Measurements from ENCODE around the gene SHISA2.

Gene SHISA2

DNA sequence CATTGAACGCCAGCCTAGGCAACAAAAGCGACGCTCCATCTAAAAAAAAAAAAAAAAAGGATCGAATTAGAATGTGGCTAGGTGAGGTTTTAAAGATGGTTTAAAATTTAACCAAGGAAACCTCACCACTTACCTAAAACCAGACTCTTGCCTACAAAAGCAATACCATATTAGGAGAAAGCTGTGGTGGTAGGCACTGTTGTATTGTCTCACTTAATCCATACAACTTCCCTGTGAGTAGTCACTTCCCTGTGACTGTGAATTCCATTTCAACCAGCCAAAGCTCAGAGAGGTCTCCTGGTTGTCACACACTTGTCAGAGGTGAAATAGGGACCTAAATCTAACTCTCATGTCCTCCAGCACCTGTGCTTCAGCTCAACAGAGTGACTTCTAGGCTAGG, 15.4 kb downstream of the SHISA2 start:
- ATAC-seq (no peak), DNase-seq (no peak)
- H3K27ac Mint-ChIP-seq = no peak overlapping the region
- peaks cover 3% of the 10 kb centered on the region for H3K27me3 Mint-ChIP-seq
- H3K36me3 Mint-ChIP-seq (ENCODE audit: low read depth) = no peaks in the 10 kb centered on the region
- H3K9me3 Mint-ChIP-seq = peaks cover 4% of the 10 kb centered on the region
- no peak overlapping the region for H3K4me3 Mint-ChIP-seq
- no peaks in the 10 kb centered on the region for H3K4me1 Mint-ChIP-seq

DNA sequence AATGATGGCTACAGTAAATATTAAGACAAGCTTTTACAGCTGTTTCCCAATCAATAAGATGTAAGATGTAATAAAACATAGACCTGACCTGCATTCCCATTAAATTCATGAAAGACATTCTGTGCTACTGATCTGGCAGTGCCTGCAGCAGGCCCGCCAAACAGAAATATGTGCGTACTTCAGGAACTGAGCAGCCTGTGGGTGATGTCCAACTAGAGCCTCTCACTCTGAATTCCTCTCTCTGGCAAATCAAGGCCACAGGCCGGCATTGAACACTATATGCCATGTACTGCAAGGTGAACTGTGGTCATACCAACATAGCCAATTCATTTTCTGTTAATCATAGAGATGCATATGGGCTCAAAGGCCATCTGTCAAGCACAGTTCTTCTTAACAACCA, 17.8 kb downstream of the SHISA2 start:
- DNase-seq (no peak), ATAC-seq (no peak)
- Mint-ChIP-seq H3K4me3 (no peak overlapping the region), H3K27me3 (peaks cover 6% of the 10 kb centered on the region), H3K27ac (no peak overlapping the region), H3K4me1 (no peaks in the 10 kb centered on the region), H3K36me3 (ENCODE audit: low read depth) (no peaks in the 10 kb centered on the region), H3K9me3 (peaks cover 4% of the 10 kb centered on the region)

DNA sequence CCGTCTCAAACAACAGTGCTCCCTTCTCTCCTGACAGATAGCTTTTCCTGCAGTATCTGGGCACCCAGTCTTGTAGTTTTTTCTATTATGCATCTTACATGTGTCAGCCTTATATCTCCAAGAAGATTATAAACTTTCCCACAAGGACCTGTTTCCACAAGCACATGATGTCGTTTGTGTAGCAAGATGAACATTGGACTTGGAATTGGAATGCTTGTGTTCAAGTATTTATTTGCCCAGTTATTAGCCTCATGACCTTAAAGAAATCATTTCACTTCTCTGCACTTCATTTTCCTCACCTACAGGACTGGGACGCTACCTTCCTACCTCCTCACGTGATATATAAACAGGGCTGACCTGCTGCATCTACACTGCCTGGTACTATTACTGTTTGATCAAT, 21.5 kb downstream of the SHISA2 start:
- Mint-ChIP-seq H3K36me3 (ENCODE audit: low read depth) (no peaks in the 10 kb centered on the region), H3K4me3 (no peak overlapping the region), H3K27me3 (peaks cover 5% of the 10 kb centered on the region), H3K27ac (no peak overlapping the region), H3K9me3 (no peaks in the 10 kb centered on the region), H3K4me1 (no peaks in the 10 kb centered on the region)
- ATAC-seq = no peak
- no peak for DNase-seq

DNA sequence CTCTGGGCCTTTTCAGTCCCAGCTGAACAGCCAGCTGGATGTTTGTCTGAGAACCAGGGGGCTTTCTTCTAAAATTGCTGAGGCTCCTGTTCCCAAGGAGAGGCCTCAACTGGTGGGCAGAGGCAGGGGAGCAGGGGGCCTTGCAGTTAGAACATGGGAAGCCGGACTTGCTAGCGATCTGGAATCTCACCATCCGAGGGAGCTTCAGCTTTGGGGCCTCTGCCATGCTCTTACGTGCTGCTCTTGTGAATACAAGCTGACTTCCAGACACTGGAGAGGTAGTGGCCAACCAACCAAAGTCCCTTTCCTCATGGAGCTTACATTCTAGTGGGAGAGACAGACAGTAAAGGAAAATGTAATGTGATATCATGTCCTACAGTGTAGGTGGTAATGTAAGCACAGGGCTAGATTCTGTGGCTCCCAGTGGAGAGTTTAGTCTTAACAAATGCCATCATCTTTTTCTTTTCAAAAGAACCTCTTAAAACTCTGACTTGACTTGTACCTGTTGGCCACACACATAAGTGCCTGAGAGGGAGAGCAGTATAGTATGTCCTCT, 22.2 kb downstream of the SHISA2 start:
- Mint-ChIP-seq H3K27ac (no peak overlapping the region), H3K4me3 (no peak overlapping the region), H3K27me3 (peaks cover 7% of the 10 kb centered on the region), H3K4me1 (no peaks in the 10 kb centered on the region), H3K9me3 (no peaks in the 10 kb centered on the region), H3K36me3 (ENCODE audit: low read depth) (no peaks in the 10 kb centered on the region)
- no peak for DNase-seq
- ATAC-seq = no peak

DNA sequence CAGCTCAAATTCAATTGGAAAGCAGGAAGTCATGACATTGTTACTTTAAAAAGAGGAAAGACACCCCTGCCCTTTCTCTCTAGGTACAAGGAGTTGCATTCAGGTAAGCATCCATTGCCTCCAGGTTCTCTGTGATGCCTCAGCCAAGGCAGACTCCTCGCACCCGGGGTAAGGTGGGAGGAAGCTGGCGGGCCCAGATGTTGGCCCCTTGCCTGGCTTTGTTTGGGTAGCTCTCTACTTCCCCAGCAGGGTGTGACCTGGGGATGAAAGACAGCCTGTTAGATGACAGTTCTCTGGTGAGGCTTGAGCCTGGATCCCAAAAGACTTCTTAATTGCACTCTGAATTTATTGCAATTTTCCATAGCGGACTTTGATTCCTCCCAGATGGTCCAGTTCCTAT, 25.6 kb downstream of the SHISA2 start:
- Mint-ChIP-seq H3K27ac (no peak overlapping the region), H3K36me3 (ENCODE audit: low read depth) (peaks cover under 1% of the 10 kb centered on the region), H3K27me3 (peaks cover 7% of the 10 kb centered on the region), H3K9me3 (no peaks in the 10 kb centered on the region), H3K4me3 (no peak overlapping the region), H3K4me1 (no peaks in the 10 kb centered on the region)
- DNase-seq (no peak), ATAC-seq (no peak)

DNA sequence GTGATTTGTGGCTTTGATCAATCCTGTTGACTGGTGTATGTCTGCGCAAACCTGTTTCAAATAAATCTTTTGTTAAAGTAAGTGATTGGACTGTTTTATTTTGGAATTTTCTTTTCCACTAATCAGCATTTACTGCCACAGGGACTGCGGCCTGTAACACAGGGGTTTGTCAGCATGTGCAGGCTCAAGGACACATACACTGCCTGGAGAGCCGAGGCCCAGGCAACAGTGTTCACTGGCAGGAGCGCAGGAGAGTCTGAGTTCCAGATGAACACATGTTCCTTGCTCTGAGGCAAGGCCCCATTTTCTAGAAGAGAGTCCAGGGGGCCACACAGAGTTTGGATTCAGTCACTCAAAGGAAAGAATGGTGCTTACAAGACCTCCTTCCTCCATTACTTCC, 26.0 kb downstream of the SHISA2 start:
- H3K36me3 Mint-ChIP-seq (ENCODE audit: low read depth) = peaks cover 3% of the 10 kb centered on the region
- no peak for DNase-seq
- no peaks in the 10 kb centered on the region for H3K4me1 Mint-ChIP-seq
- no peaks in the 10 kb centered on the region for H3K9me3 Mint-ChIP-seq
- no peak overlapping the region for H3K4me3 Mint-ChIP-seq
- ATAC-seq = no peak
- H3K27me3 Mint-ChIP-seq = peaks cover 5% of the 10 kb centered on the region
- H3K27ac Mint-ChIP-seq = no peak overlapping the region

DNA sequence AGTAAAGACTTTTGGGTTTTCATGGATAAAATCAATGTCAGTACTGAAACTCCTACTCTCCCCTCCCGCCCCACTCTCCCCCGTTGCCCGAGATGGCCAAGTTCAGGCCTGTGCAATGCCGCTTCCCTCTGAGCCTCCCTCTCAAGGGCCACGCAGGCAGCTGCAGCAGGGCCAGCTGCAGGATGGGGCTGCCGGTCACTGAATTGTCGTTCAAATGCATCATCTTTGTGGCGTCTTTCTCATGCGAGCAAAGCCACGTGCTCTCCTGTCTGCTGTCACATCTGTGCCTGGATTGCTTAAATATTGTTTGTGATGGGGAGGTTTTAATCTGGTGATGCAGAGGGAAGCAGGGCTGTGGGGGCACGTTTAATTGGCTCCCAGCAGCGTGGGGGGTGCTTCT, 26.6 kb downstream of the SHISA2 start:
- H3K4me3 Mint-ChIP-seq = no peak overlapping the region
- ATAC-seq (no peak), DNase-seq (no peak)
- peaks cover 4% of the 10 kb centered on the region for H3K27me3 Mint-ChIP-seq
- H3K27ac Mint-ChIP-seq = no peak overlapping the region
- H3K9me3 Mint-ChIP-seq = no peaks in the 10 kb centered on the region
- H3K36me3 Mint-ChIP-seq (ENCODE audit: low read depth) = peaks cover 7% of the 10 kb centered on the region
- H3K4me1 Mint-ChIP-seq = no peaks in the 10 kb centered on the region

DNA sequence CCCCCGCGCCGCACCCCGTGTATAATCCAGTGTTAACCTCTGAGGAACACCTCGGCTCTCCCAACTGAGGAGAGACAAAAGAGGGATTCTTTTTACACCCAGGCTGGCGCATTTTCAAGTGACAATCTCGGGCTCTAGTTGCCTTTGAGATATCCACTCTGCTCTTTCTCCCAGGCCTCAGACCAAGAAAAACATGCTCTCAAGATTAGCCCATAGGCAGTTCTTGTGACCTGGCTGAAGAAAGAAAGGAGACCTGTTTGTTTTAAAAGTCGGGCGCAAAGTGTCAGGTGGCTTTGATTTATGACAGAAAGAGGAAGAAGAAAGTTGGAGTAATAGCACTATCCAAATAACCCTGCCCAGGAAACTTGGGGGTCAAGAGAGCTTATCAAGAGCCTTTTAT, 27.3 kb downstream of the SHISA2 start:
- no peak overlapping the region for H3K4me3 Mint-ChIP-seq
- DNase-seq (no peak), ATAC-seq (no peak)
- H3K4me1 Mint-ChIP-seq = no peaks in the 10 kb centered on the region
- H3K36me3 Mint-ChIP-seq (ENCODE audit: low read depth) = peaks cover 13% of the 10 kb centered on the region
- H3K27me3 Mint-ChIP-seq = peaks cover 4% of the 10 kb centered on the region
- no peaks in the 10 kb centered on the region for H3K9me3 Mint-ChIP-seq
- no peak overlapping the region for H3K27ac Mint-ChIP-seq

DNA sequence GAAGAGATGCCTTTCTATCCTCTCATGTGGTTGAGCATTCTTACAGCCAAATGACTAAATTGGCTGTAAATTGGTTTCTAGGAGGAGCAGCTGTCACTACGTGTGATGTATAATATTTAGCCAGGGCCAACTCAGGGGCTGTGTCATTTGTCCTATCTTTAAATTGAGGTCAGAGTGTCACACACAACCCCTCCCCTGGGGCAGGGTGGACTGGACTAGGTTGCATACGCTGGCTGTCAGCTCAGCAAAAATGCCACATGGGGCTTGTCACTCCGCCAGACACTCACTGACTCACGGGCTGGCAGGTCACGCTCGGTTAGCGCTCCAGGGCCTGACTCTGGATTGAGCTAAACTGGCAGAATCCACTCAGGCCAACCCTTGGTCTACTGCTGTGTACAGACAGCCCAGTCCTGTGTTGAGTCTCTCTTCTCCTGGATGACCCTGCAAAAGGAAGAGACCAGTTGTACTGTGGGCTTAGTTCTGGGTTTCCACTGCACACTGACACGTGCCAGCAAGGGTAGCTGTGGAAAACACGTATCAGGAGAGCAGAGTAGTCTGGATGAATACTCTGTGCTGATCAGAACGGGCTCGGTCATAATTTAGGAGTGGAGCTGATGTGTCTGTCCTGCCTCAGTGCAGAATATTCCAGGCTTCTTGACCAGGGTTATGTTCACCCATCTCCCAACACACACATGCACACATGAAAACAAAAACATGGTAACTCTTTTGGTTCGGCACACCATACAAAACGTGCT, 29.1 kb downstream of the SHISA2 start:
- peaks cover 13% of the 10 kb centered on the region for H3K36me3 Mint-ChIP-seq (ENCODE audit: low read depth)
- H3K9me3 Mint-ChIP-seq = no peaks in the 10 kb centered on the region
- ATAC-seq (no peak), DNase-seq (no peak)
- H3K4me3 Mint-ChIP-seq = no peak overlapping the region
- peaks cover 4% of the 10 kb centered on the region for H3K27me3 Mint-ChIP-seq
- H3K4me1 Mint-ChIP-seq = peaks cover 6% of the 10 kb centered on the region
- H3K27ac Mint-ChIP-seq = no peak overlapping the region

DNA sequence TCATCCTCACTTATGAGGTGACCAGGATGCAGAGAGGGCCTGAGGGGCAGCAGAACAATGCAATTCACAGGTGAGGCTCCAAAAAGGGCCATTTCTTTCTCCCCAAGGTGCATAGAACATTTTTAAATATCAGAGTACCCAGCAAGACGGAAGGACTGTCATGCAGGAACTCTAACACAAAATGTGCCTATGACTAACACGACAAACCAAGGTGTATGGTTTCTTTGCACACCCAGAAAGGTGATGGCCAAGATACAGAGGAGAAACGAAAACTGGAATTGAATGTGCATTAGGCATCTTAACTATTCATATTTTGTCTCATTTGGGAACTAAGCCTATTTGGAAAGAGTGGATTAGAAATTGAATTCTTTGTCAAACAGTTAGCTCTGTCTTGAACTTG, 29.9 kb downstream of the SHISA2 start:
- Mint-ChIP-seq H3K27me3 (peaks cover 4% of the 10 kb centered on the region), H3K36me3 (ENCODE audit: low read depth) (peaks cover 13% of the 10 kb centered on the region), H3K4me1 (peaks cover 12% of the 10 kb centered on the region), H3K27ac (no peak overlapping the region), H3K4me3 (no peak overlapping the region), H3K9me3 (no peaks in the 10 kb centered on the region)
- no peak for ATAC-seq
- DNase-seq = no peak

DNA sequence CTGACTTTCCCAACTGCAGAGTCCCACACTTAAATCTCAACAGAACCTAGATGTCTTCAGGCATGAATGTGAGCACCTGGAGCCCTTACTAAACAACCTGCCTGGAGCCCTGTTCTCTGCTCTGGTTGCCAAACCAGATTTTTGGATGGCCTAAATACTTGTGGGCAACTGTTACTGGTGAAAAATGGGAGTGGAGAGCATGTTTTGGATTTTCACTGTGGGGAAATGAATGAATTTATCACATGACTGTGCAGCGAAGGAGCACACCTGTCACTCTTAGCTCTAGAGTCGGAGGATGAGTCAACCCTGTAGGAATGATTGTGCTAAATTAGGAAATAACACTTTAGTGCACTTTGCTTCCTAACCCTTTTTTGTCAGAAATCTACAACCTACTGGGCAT, 30.3 kb downstream of the SHISA2 start:
- no peak overlapping the region for H3K27ac Mint-ChIP-seq
- peaks cover 4% of the 10 kb centered on the region for H3K27me3 Mint-ChIP-seq
- no peak for DNase-seq
- H3K9me3 Mint-ChIP-seq = no peaks in the 10 kb centered on the region
- no peak for ATAC-seq
- H3K4me3 Mint-ChIP-seq = no peak overlapping the region
- peaks cover 13% of the 10 kb centered on the region for H3K36me3 Mint-ChIP-seq (ENCODE audit: low read depth)
- H3K4me1 Mint-ChIP-seq = peaks cover 12% of the 10 kb centered on the region

DNA sequence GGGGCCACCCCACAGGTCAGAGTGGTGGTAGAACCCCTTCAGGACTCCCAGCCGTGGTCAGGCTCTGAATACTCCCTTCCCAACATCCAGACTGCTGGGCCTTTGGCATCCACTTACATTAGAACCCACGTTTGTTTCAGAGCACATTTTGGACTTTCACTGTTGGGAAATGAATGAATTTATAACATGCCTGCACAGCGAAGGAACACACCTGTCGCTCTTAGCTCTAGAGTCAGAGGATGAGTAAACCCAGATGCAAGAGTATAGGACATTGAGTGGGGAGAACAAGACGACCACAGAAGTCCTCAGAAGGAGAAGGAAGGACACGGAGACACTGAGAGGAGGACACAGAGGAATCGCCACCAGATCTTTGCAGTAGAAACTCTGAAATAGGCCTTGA, 30.9 kb downstream of the SHISA2 start:
- no peak overlapping the region for H3K4me3 Mint-ChIP-seq
- H3K27me3 Mint-ChIP-seq = peaks cover 4% of the 10 kb centered on the region
- H3K27ac Mint-ChIP-seq = no peak overlapping the region
- peaks cover 13% of the 10 kb centered on the region for H3K36me3 Mint-ChIP-seq (ENCODE audit: low read depth)
- no peaks in the 10 kb centered on the region for H3K9me3 Mint-ChIP-seq
- H3K4me1 Mint-ChIP-seq = peaks cover 12% of the 10 kb centered on the region
- DNase-seq = no peak
- no peak for ATAC-seq

DNA sequence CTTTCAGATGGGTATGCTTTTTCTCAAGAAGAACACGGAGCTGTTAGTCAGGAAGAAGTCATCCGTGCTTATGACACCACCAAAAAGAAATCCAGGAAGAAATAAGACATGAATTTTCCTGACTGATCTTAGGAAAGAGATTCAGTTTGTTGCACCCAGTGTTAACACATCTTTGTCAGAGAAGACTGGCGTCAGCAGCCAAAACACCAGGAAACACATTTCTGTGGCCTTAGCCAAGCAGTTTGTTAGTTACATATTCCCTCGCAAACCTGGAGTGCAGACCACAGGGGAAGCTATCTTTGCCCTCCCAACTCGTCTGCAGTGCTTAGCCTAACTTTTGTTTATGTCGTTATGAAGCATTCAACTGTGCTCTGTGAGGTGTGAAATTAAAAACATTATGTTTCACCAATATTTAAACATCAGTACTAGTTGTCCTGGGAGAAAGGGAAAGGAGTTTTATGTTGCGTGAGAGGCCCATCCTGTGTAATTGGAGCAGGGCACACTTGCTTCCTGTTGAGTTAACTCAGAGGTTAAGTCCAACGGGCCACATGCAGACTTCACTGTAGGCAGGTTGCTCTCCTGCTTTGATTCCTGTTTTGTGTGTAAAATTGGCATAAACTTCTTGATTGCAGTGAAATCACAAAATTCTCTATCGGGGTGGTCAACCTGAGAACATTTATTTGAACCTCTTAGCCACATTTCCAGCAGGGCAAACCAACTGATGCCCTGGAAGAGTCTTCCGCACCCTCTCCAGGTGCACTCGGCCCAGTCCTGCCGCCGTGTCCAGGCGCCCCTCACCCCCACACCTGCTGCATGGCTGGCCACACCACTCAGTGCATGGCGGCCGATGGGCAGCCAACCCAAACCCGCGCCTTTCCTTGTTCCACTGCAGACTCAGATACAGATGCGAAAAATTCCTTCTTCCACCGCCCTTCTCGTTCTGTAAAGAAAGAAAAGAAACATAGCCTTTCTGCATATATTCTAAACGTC, 31.6 kb downstream of the SHISA2 start:
- Mint-ChIP-seq H3K36me3 (ENCODE audit: low read depth) (peaks cover 13% of the 10 kb centered on the region), H3K4me3 (no peak overlapping the region), H3K27me3 (peaks cover under 1% of the 10 kb centered on the region), H3K27ac (no peak overlapping the region), H3K9me3 (no peaks in the 10 kb centered on the region), H3K4me1 (peaks cover 12% of the 10 kb centered on the region)
- DNase-seq (no peak), ATAC-seq (no peak)

DNA sequence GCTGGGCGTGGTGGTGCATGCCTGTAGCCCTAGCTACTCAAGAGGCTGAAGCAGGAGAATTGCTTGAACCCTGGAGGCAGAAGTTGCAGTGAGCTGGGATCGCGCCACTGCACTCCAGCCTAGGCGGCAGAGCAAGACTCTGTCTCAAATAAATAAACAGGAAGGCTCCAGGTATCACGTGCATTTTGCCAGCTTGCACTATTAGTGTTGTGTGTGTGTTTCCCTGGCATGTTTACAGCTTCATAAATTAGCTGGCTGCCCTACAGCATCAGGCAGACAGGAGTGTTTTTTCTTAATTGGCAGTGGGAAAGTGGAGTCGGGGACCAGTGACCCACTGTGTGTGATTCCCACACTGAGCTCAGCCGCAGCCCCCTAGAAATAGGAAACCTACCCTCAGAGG, 32.6 kb downstream of the SHISA2 start:
- H3K36me3 Mint-ChIP-seq (ENCODE audit: low read depth) = peaks cover 13% of the 10 kb centered on the region
- H3K4me1 Mint-ChIP-seq = peaks cover 12% of the 10 kb centered on the region
- H3K4me3 Mint-ChIP-seq = no peak overlapping the region
- no peak overlapping the region for H3K27ac Mint-ChIP-seq
- DNase-seq (no peak), ATAC-seq (no peak)
- H3K9me3 Mint-ChIP-seq = no peaks in the 10 kb centered on the region
- H3K27me3 Mint-ChIP-seq = no peaks in the 10 kb centered on the region

Data from activated naive CD8-positive, alpha-beta T cell treated with anti-CD3 and anti-CD28 coated beads, Interleukin-2, amount 50 U/mL, for 24 hours (primary cell).